HEK293T (cell line): Measurements from ENCODE around the gene MOB1A.

ENCODE experiments used
- CTCF ChIA-PET: fragments of 350-600 bp; formaldehyde crosslinking; extraction: SDS; loops from one replicate; lab custom pipeline; 2021; ENCODE audit warnings: antibody characterized with exemption, inconsistent platforms; lab: Yijun Ruan, JAX
- POLR2A ChIA-PET: fragments of 350-600 bp; formaldehyde crosslinking; extraction: SDS; loops from one replicate; lab custom pipeline; 2020; ENCODE audit warnings: antibody characterized with exemption, inconsistent platforms; lab: Yijun Ruan, JAX
- DNase-seq: peaks from one replicate; pipeline ENCODE4 v3.0.0; 2012; ENCODE audit warnings: mixed read lengths; ENCODE audit errors: extremely low spot score
- ARNT ChIP-seq: fragments of 450-650 bp; IDR thresholded peaks from 2 replicates; pipeline ENCODE4 v1.6.1; 2017; ENCODE audit warnings: mild to moderate bottlenecking
- BHLHE40 ChIP-seq: fragments of 450-650 bp; IDR thresholded peaks from 2 replicates; pipeline ENCODE4 v1.6.1; 2016; ENCODE audit warnings: mild to moderate bottlenecking, moderate library complexity, borderline replicate concordance
- CTBP1 ChIP-seq: fragments of 450-650 bp; IDR thresholded peaks from 2 replicates; pipeline ENCODE4 v1.6.1; 2016; ENCODE audit warnings: borderline replicate concordance
- ELF4 ChIP-seq: fragments of 450-650 bp; IDR thresholded peaks from 2 replicates; pipeline ENCODE4 v1.6.1; 2017; ENCODE audit warnings: antibody characterized with exemption
- FOXA1 ChIP-seq: fragments of 450-650 bp; IDR thresholded peaks from 2 replicates; pipeline ENCODE4 v1.6.1; 2016; ENCODE audit warnings: mild to moderate bottlenecking
- FOXK2 ChIP-seq: fragments of 450-650 bp; IDR thresholded peaks from 2 replicates; pipeline ENCODE4 v1.6.1; 2016; ENCODE audit warnings: mild to moderate bottlenecking
- FOXM1 ChIP-seq: fragments of 450-650 bp; IDR thresholded peaks from 2 replicates; pipeline ENCODE4 v1.6.1; 2017; ENCODE audit warnings: mild to moderate bottlenecking, borderline replicate concordance
- HDGF ChIP-seq: fragments of 450-650 bp; IDR thresholded peaks from 2 replicates; pipeline ENCODE4 v1.6.1; 2017; ENCODE audit warnings: antibody characterized with exemption, borderline replicate concordance
- L3MBTL2 ChIP-seq: fragments of 450-650 bp; conservative IDR thresholded peaks from 2 replicates; pipeline ENCODE4 v1.6.1; 2016; ENCODE audit warnings: mild to moderate bottlenecking
- LEF1 ChIP-seq: fragments of 450-650 bp; IDR thresholded peaks from 2 replicates; pipeline ENCODE4 v1.6.1; 2017; ENCODE audit warnings: mild to moderate bottlenecking, borderline replicate concordance
- NFRKB ChIP-seq: fragments of 450-650 bp; IDR thresholded peaks from 2 replicates; pipeline ENCODE4 v1.6.1; 2016; ENCODE audit warnings: mild to moderate bottlenecking, moderate library complexity
- SP1 ChIP-seq: fragments of 450-650 bp; IDR thresholded peaks from 2 replicates; pipeline ENCODE4 v1.6.1; 2017
- SUZ12 ChIP-seq: fragments of 450-650 bp; IDR thresholded peaks from 2 replicates; pipeline ENCODE4 v1.6.1; 2016; ENCODE audit warnings: mild to moderate bottlenecking
- TARDBP ChIP-seq: fragments of 450-650 bp; IDR thresholded peaks from 2 replicates; pipeline ENCODE4 v1.6.1; 2016
- ZNF384 ChIP-seq: fragments of 450-650 bp; IDR thresholded peaks from 2 replicates; pipeline ENCODE4 v1.6.1; 2016
- TF ChIP-seq, protein P1 (sequence below): fragments of 450-650 bp; IDR thresholded peaks from 2 replicates; pipeline ENCODE4 v1.6.1; 2016

Gene MOB1A

DNA sequence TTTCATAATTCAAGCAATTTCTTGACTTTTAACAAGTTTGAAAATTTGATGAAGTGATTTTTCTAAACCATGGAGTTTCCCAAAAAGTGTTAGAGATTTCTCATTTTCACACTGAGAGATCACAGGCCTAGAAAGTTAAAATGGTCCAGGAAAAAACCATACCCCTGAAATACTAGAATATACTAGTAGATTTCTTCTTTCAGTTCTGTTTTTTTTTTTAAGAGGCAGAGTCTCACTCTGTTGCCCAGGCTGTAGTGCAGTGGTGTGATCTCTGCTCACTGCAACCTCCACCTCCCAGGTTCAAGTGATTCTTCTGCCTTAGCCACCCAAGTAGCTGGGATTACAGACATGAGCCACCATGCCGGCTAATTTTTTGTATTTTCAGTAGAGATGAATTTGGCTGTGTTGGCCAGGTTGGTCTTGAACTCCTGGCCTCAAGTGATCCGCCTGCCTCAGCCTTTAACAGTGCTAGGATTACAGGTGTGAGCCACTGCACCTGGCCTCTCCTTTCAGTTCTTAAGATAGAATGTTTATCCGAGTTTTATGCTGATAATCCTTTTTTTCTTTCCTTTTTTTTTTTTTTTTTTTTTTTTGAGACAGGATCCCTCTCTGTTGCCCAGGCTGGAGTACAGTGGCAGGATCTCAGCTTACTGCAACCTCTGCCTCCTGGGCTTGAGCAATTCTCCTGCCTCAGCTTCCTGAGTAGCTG is 34.2 kb upstream of the MOB1A start:
- TF ChIP-seq FOXK2, result no peak
- TF ChIP-seq L3MBTL2, result no peak
- TF ChIP-seq SP1, result no peak
- no peak for TF ChIP-seq ARNT
- TF ChIP-seq TARDBP, result no peak
- no peak for TF ChIP-seq ZNF384
- no peak for TF ChIP-seq NFRKB
- TF ChIP-seq ELF4, result no peak
- no peak for TF ChIP-seq LEF1
- no peak for TF ChIP-seq SUZ12
- no peak for TF ChIP-seq BHLHE40
- TF ChIP-seq, protein P1, sequence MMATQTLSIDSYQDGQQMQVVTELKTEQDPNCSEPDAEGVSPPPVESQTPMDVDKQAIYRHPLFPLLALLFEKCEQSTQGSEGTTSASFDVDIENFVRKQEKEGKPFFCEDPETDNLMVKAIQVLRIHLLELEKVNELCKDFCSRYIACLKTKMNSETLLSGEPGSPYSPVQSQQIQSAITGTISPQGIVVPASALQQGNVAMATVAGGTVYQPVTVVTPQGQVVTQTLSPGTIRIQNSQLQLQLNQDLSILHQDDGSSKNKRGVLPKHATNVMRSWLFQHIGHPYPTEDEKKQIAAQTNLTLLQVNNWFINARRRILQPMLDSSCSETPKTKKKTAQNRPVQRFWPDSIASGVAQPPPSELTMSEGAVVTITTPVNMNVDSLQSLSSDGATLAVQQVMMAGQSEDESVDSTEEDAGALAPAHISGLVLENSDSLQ, result no peak
- TF ChIP-seq HDGF, result no peak
- TF ChIP-seq CTBP1, result no peak
- DNase-seq, result no peak
- POLR2A ChIA-PET, result no interaction called here
- CTCF ChIA-PET, result no interaction called here

DNA sequence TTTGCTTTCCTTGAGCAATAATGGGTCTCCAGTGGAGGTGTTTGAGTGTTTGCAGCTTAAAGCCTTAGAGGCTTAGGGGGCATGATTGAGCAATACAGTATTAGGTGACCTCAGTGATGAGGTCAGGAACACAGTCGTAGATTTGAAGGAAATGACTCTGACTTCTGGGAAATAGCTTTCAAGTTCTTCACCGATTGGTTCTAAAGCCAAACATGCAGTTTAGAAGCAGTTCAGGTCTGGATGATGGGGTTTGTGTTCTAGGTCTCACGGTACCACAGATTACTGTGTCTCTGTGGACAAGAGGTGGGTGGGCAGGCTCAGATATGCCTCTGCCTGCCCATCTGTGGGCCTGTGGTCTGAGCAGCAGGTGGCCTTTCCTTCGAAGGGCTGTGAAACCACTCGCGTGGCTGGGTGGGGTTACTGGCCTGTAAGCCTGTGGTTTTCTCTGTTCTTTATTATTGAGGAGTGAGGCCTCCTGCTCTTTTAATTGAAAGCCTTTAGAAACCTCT is 27.6 kb upstream of the MOB1A start:
- no peak for DNase-seq
- no peak for TF ChIP-seq TARDBP
- no peak for TF ChIP-seq ELF4
- no peak for TF ChIP-seq NFRKB
- no peak for TF ChIP-seq BHLHE40
- TF ChIP-seq, protein P1, result no peak
- no peak for TF ChIP-seq FOXA1
- POLR2A ChIA-PET, result no interaction called here
- CTCF ChIA-PET, result interaction anchor here (0.7 kb wide), 1 partner anchor 44 kb away, joined by 3 read pairs; no protein-coding TSS in a partner anchor

DNA sequence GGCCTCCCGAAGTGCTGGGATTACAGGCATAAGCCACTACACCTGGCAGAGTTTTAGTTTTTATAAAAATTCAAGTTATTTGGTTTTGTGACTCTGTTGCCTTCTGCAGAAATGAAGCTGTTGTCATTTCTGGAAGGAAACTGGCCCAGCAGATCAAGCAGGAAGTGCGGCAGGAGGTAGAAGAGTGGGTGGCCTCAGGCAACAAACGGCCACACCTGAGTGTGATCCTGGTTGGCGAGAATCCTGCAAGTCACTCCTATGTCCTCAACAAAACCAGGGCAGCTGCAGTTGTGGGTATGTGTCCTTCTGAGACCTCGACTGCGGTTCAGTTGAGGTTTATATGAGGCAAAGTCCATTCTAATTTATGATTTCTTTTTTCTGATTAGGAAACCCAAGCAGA is 26.9 kb upstream of the MOB1A start:
- DNase-seq, result no peak
- CTCF ChIA-PET, result interaction anchor here (0.7 kb wide), 1 partner anchor 44 kb away, joined by 3 read pairs; no protein-coding TSS in a partner anchor
- POLR2A ChIA-PET, result no interaction called here
- TF ChIP-seq SP1 (no peak), FOXK2 (no peak), HDGF (no peak), FOXA1 (no peak), FOXM1 (no peak), L3MBTL2 (no peak), ARNT (no peak), ZNF384 (no peak), NFRKB (no peak), ELF4 (no peak), BHLHE40 (no peak), TARDBP (no peak), CTBP1 (no peak), LEF1 (no peak)
- TF ChIP-seq, protein P1, result no peak

GRCh38 chr2:74205113-74205512 is 26.4 kb upstream of the MOB1A start:
- TF ChIP-seq FOXA1, result no peak
- TF ChIP-seq SUZ12, result no peak
- no peak for TF ChIP-seq CTBP1
- no peak for TF ChIP-seq BHLHE40
- no peak for TF ChIP-seq FOXM1
- TF ChIP-seq TARDBP, result no peak
- TF ChIP-seq FOXK2, result no peak
- TF ChIP-seq ZNF384, result no peak
- TF ChIP-seq, protein P1, result no peak
- TF ChIP-seq L3MBTL2, result no peak
- TF ChIP-seq SP1, result no peak
- no peak for TF ChIP-seq HDGF
- no peak for TF ChIP-seq NFRKB
- no peak for TF ChIP-seq ELF4
- TF ChIP-seq ARNT, result no peak
- TF ChIP-seq LEF1, result no peak
- no peak for DNase-seq
- ChIA-PET POLR2A (no interaction called here), CTCF (no interaction called here)

GRCh38 chr2:74204436-74204835 is 25.8 kb upstream of the MOB1A start:
- CTCF ChIA-PET, result interaction anchor here (1.6 kb wide), 1 partner anchor 26 kb away, joined by 4 read pairs; the partner anchor contains the start of gene MOB1A
- no peak for TF ChIP-seq ZNF384
- POLR2A ChIA-PET, result interaction anchor here (0.6 to 1.3 kb wide), 3 partner anchors 12 to 56 kb away, joined by 3 to 5 read pairs (median 3); partner anchors contain the start of gene MOB1A
- no peak for DNase-seq
